ENCODE data around the gene F2R.

DNA sequence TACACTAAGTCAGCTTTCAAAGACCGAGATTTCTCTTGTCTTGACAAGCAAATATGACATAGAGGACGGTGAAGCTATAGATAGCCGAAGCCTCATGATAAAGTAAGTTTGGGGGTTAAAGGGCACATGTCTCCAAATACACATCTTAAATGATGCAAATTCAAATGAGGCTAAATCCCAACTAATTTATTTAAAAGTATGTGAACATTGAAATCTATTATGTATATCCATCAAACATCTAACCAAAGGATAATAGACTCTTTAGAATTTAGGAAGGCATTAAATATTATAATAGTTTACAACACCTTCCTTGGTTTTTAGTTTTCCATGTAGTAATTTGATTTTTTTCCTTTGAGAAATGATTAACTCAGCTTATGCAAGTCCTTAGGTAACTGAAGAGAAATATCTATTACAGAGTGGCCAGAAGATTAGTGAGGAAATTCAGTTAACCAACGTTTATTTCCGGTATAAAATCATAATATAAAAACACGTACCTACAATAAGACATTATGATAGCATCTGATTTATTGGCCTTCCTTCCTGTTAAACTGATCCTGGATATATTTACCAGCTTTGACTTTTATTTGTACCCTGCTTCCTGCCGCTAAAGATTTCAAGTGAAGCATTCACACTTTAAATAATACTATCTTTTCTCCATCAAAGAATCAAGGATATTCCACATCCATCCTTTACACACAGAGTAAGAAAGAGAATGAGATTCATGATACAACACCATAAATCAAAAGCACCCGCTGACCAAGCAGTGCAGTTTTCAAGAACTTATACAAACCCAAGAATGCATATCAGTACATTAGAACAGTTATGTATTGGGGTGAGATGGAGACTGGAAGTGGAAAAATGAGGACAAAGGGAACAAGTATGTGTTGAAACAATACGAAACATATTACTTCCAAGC is 31.9 kb upstream of the F2R start:
- TF ChIP-seq ZNF70 (CRISPR knock-in tag; IDR thresholded peaks at IDR 0.05), result no peak
- TF ChIP-seq, protein P1, sequence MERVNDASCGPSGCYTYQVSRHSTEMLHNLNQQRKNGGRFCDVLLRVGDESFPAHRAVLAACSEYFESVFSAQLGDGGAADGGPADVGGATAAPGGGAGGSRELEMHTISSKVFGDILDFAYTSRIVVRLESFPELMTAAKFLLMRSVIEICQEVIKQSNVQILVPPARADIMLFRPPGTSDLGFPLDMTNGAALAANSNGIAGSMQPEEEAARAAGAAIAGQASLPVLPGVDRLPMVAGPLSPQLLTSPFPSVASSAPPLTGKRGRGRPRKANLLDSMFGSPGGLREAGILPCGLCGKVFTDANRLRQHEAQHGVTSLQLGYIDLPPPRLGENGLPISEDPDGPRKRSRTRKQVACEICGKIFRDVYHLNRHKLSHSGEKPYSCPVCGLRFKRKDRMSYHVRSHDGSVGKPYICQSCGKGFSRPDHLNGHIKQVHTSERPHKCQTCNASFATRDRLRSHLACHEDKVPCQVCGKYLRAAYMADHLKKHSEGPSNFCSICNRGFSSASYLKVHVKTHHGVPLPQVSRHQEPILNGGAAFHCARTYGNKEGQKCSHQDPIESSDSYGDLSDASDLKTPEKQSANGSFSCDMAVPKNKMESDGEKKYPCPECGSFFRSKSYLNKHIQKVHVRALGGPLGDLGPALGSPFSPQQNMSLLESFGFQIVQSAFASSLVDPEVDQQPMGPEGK (CRISPR knock-in tag; IDR thresholded peaks at IDR 0.05; ENCODE audit: borderline replicate concordance), result no peak
- TF ChIP-seq ESRRG (CRISPR knock-in tag; IDR thresholded peaks at IDR 0.05), result no peak
- no peak for TF ChIP-seq ZFP3 (CRISPR knock-in tag; IDR thresholded peaks at IDR 0.05)
- TF ChIP-seq ZFP30 (CRISPR knock-in tag; IDR thresholded peaks at IDR 0.05), result no peak
- TF ChIP-seq, protein P2, sequence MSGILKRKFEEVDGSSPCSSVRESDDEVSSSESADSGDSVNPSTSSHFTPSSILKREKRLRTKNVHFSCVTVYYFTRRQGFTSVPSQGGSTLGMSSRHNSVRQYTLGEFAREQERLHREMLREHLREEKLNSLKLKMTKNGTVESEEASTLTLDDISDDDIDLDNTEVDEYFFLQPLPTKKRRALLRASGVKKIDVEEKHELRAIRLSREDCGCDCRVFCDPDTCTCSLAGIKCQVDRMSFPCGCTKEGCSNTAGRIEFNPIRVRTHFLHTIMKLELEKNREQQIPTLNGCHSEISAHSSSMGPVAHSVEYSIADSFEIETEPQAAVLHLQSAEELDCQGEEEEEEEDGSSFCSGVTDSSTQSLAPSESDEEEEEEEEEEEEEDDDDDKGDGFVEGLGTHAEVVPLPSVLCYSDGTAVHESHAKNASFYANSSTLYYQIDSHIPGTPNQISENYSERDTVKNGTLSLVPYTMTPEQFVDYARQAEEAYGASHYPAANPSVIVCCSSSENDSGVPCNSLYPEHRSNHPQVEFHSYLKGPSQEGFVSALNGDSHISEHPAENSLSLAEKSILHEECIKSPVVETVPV (CRISPR knock-in tag; IDR thresholded peaks at IDR 0.05), result no peak
- TF ChIP-seq RARB (CRISPR knock-in tag; IDR thresholded peaks at IDR 0.05), result no peak
- no peak for TF ChIP-seq ZNF565 (CRISPR knock-in tag; conservative IDR thresholded peaks at IDR 0.05; ENCODE audit: low read depth)
- no peak for TF ChIP-seq SNAI2 (CRISPR knock-in tag; IDR thresholded peaks at IDR 0.05)

All from SK-N-SH treated with all-trans-retinoic acid at 6 μM for 48 hours (cell line).